ENCODE results near the gene ARHGAP23.

Gene ARHGAP23

GRCh38 chr17:38454532-38454931, 26.3 kb downstream of the ARHGAP23 start:
- Histone ChIP-seq H3K27me3 (ENCODE audit: low read depth) (peaks cover 57% of the 10 kb centered on the region), H3K4me3 (no peak overlapping the region), H3K4me1 (no peaks in the 10 kb centered on the region), H3K9me3 (no peaks in the 10 kb centered on the region), H3K36me3 (replicated peaks) (no peaks in the 10 kb centered on the region)
- in situ Hi-C loops (cut with MboI; ENCODE audit: low sequenced_read_pairs): no loop called here
- DNase-seq (ENCODE audit: low spot score in 2 of 2): no peak

- Histone ChIP-seq H3K36me3 (replicated peaks) (no peaks in the 10 kb centered on the region), H3K27me3 (ENCODE audit: low read depth) (peaks cover 54% of the 10 kb centered on the region), H3K4me1 (no peaks in the 10 kb centered on the region), H3K4me3 (no peak overlapping the region), H3K9me3 (no peaks in the 10 kb centered on the region)
- in situ Hi-C loops (cut with MboI; ENCODE audit: low sequenced_read_pairs): no loop called here
- no peak for DNase-seq (ENCODE audit: low spot score in 2 of 2)
Observed at GRCh38 chr17:38455288-38455915, 27.1 kb downstream of the ARHGAP23 start.

GRCh38 chr17:38456031-38456815, 28.0 kb downstream of the ARHGAP23 start:
- peak in 1 of 2 experiments; percentile 32 for DNase-seq (ENCODE audit: low spot score in 2 of 2)
- in situ Hi-C loops (cut with MboI; ENCODE audit: low sequenced_read_pairs): no loop called here
- Histone ChIP-seq H3K4me3 (no peak overlapping the region), H3K9me3 (no peaks in the 10 kb centered on the region), H3K4me1 (no peaks in the 10 kb centered on the region), H3K27me3 (ENCODE audit: low read depth) (peaks cover 54% of the 10 kb centered on the region), H3K36me3 (replicated peaks) (no peaks in the 10 kb centered on the region)

GRCh38 chr17:38457577-38458371, 29.5 kb downstream of the ARHGAP23 start:
- H3K36me3 ChIP-seq (replicated peaks): no peaks in the 10 kb centered on the region
- no peak overlapping the region for H3K4me3 ChIP-seq
- H3K4me1 ChIP-seq: no peaks in the 10 kb centered on the region
- peaks cover 42% of the 10 kb centered on the region for H3K27me3 ChIP-seq (ENCODE audit: low read depth)
- DNase-seq (ENCODE audit: low spot score in 2 of 2): no peak
- H3K9me3 ChIP-seq: no peaks in the 10 kb centered on the region
- in situ Hi-C loops (cut with MboI; ENCODE audit: low sequenced_read_pairs): no loop called here

- DNase-seq (ENCODE audit: low spot score in 2 of 2): no peak
- no peaks in the 10 kb centered on the region for H3K36me3 ChIP-seq (replicated peaks)
Observed at GRCh38 chr17:38458521-38458920, 30.3 kb downstream of the ARHGAP23 start.

GRCh38 chr17:38459567-38459966, 31.3 kb downstream of the ARHGAP23 start:
- H3K36me3 ChIP-seq (replicated peaks): no peaks in the 10 kb centered on the region
- no peak overlapping the region for H3K4me3 ChIP-seq
- peaks cover 29% of the 10 kb centered on the region for H3K27me3 ChIP-seq (ENCODE audit: low read depth)
- DNase-seq (ENCODE audit: low spot score in 2 of 2): no peak
- in situ Hi-C loops (cut with MboI; ENCODE audit: low sequenced_read_pairs): no loop called here
- H3K9me3 ChIP-seq: no peaks in the 10 kb centered on the region
- no peaks in the 10 kb centered on the region for H3K4me1 ChIP-seq

More at GRCh38 chr17:38458521-38458920, 30.3 kb downstream of the ARHGAP23 start:
- Histone ChIP-seq H3K9me3 (no peaks in the 10 kb centered on the region), H3K4me3 (no peak overlapping the region), H3K27me3 (ENCODE audit: low read depth) (peaks cover 35% of the 10 kb centered on the region), H3K4me1 (no peaks in the 10 kb centered on the region)
- in situ Hi-C loops (cut with MboI; ENCODE audit: low sequenced_read_pairs): no loop called here

GRCh38 chr17:38460082-38460715, 31.9 kb downstream of the ARHGAP23 start:
- no peaks in the 10 kb centered on the region for H3K36me3 ChIP-seq (replicated peaks)
- H3K27me3 ChIP-seq (ENCODE audit: low read depth): peaks cover 23% of the 10 kb centered on the region
- no peak for DNase-seq (ENCODE audit: low spot score in 2 of 2)
- H3K9me3 ChIP-seq: no peaks in the 10 kb centered on the region
- no peak overlapping the region for H3K4me3 ChIP-seq
- no peaks in the 10 kb centered on the region for H3K4me1 ChIP-seq
- in situ Hi-C loops (cut with MboI; ENCODE audit: low sequenced_read_pairs): no loop called here

- no peak for DNase-seq (ENCODE audit: low spot score in 2 of 2)
- no peak overlapping the region for H3K4me3 ChIP-seq
- no peaks in the 10 kb centered on the region for H3K36me3 ChIP-seq (replicated peaks)
- H3K4me1 ChIP-seq: no peaks in the 10 kb centered on the region
- in situ Hi-C loops (cut with MboI; ENCODE audit: low sequenced_read_pairs): no loop called here
- peaks cover 15% of the 10 kb centered on the region for H3K27me3 ChIP-seq (ENCODE audit: low read depth)
- no peaks in the 10 kb centered on the region for H3K9me3 ChIP-seq
Observed at GRCh38 chr17:38460716-38461630, 32.7 kb downstream of the ARHGAP23 start.

- H3K27me3 ChIP-seq (ENCODE audit: low read depth): peaks cover 9% of the 10 kb centered on the region
- no peaks in the 10 kb centered on the region for H3K36me3 ChIP-seq (replicated peaks)
- H3K9me3 ChIP-seq: no peaks in the 10 kb centered on the region
- no peak overlapping the region for H3K4me3 ChIP-seq
- H3K4me1 ChIP-seq: no peaks in the 10 kb centered on the region
- DNase-seq (ENCODE audit: low spot score in 2 of 2): no peak
- in situ Hi-C loops (cut with MboI; ENCODE audit: low sequenced_read_pairs): no loop called here
Observed at GRCh38 chr17:38461683-38462082, 33.4 kb downstream of the ARHGAP23 start.

GRCh38 chr17:38463451-38463858, 35.2 kb downstream of the ARHGAP23 start:
- no peak overlapping the region for H3K4me3 ChIP-seq
- no peak for DNase-seq (ENCODE audit: low spot score in 2 of 2)
- in situ Hi-C loops (cut with MboI; ENCODE audit: low sequenced_read_pairs): no loop called here
- no peaks in the 10 kb centered on the region for H3K9me3 ChIP-seq
- no peaks in the 10 kb centered on the region for H3K36me3 ChIP-seq (replicated peaks)
- no peaks in the 10 kb centered on the region for H3K4me1 ChIP-seq
- H3K27me3 ChIP-seq (ENCODE audit: low read depth): peaks cover 2% of the 10 kb centered on the region; the same call in 1 of the 2 replicates

- Histone ChIP-seq H3K4me1 (no peaks in the 10 kb centered on the region), H3K9me3 (no peaks in the 10 kb centered on the region), H3K27me3 (ENCODE audit: low read depth) (peaks cover 2% of the 10 kb centered on the region; the same call in 1 of the 2 replicates), H3K36me3 (replicated peaks) (no peaks in the 10 kb centered on the region), H3K4me3 (no peak overlapping the region)
- DNase-seq (ENCODE audit: low spot score in 2 of 2): no peak
- in situ Hi-C loops (cut with MboI; ENCODE audit: low sequenced_read_pairs): no loop called here
Observed at GRCh38 chr17:38464251-38464722, 36.0 kb downstream of the ARHGAP23 start.

- DNase-seq (ENCODE audit: low spot score in 2 of 2): no peak
- Histone ChIP-seq H3K9me3 (no peaks in the 10 kb centered on the region), H3K4me3 (no peak overlapping the region), H3K4me1 (no peaks in the 10 kb centered on the region), H3K36me3 (replicated peaks) (no peaks in the 10 kb centered on the region), H3K27me3 (ENCODE audit: low read depth) (peaks cover 2% of the 10 kb centered on the region; the same call in 1 of the 2 replicates)
- in situ Hi-C loops (cut with MboI; ENCODE audit: low sequenced_read_pairs): no loop called here
Observed at GRCh38 chr17:38464723-38465390, 36.6 kb downstream of the ARHGAP23 start.
